HFF-Myc (cell line): ENCODE measurements around the gene NRGN.
A peak's percentile ranks its signal among the peaks of the same experiment; 100 is the strongest.
"Not testable (repeated sequence)": the region's sequence is repeated elsewhere in the genome, so short reads cannot be mapped to it uniquely, and the experiment has no call there.

ENCODE experiments used
- DNase-seq: peaks from one replicate; pipeline ENCODE4 v3.0.0-alpha.2; 2011; ENCODE audit warnings: low read depth; ENCODE audit errors: extremely low read depth
- H3K4me3 ChIP-seq: replicated peaks from 2 replicates; pipeline ENCODE4 v1.5.1; 2011; ENCODE audit warnings: low read depth, mild to moderate bottlenecking, control low read depth, low read length
- CTCF ChIP-seq: IDR thresholded peaks from 2 replicates; pipeline ENCODE4 v1.5.1; 2012; ENCODE audit warnings: mild to moderate bottlenecking, low read depth, low read length, control low read depth; ENCODE audit errors: missing control alignments

NRGN gene

GRCh38 chr11:124768914-124769313 lies 29.2 kb downstream of the NRGN start:
- H3K4me3 ChIP-seq, result no peak overlapping the region
- no peak for DNase-seq
- no peak for TF ChIP-seq CTCF

GRCh38 chr11:124769806-124770774 lies 30.3 kb downstream of the NRGN start:
- DNase-seq, result peak; percentile 22
- no peak overlapping the region for H3K4me3 ChIP-seq
- TF ChIP-seq CTCF, result no peak

GRCh38 chr11:124770959-124771358 lies 31.2 kb downstream of the NRGN start:
- DNase-seq, H3K4me3 ChIP-seq: not testable (repeated sequence)

GRCh38 chr11:124776865-124777645 lies 37.3 kb downstream of the NRGN start:
- no peak overlapping the region for H3K4me3 ChIP-seq
- DNase-seq, result no peak
- no peak for TF ChIP-seq CTCF

GRCh38 chr11:124778281-124778680 lies 38.5 kb downstream of the NRGN start:
- TF ChIP-seq CTCF, result peak; percentile 21
- H3K4me3 ChIP-seq, result no peak overlapping the region
- DNase-seq, result no peak

- TF ChIP-seq CTCF, result no peak
- no peak for DNase-seq
- H3K4me3 ChIP-seq, result no peak overlapping the region
Measured at GRCh38 chr11:124779568-124779967, 39.8 kb downstream of the NRGN start.

- no peak for DNase-seq
- no peak overlapping the region for H3K4me3 ChIP-seq
- no peak for TF ChIP-seq CTCF
Measured at GRCh38 chr11:124783002-124783401, 43.3 kb downstream of the NRGN start.
